Natural killer cell (primary cell): ENCODE measurements around the gene TPSB2. TPM values are rescaled to one million over a fixed set of nuclear protein-coding genes. Genes with fewer than 3 reads are reported as not detected.
A peak's percentile ranks its signal among the peaks of the same experiment; 100 is the strongest.

ENCODE experiments used
- ATAC-seq, 3 donors: fragments of 150-1000 bp in 2 of 3; fragments of 200-7000 bp in 1 of 3; cut with Tn5 transposase; 1 replicate in 1 of 3; 2 replicates in 2 of 3; pipeline ENCODE4 v1.10.0; 2021; ENCODE audit warnings: mild to moderate bottlenecking in 2 of 3, moderate library complexity in 2 of 3
- DNase-seq, 2 donors: peaks; one replicate each; pipeline versions ENCODE4 v3.0.0 to v3.0.0-alpha.2; 2013 to 2021; ENCODE audit warnings: mixed read lengths in 1 of 2
- H3K27ac ChIP-seq: one replicate; pipeline ENCODE4 v1.5.1; 2013; ENCODE audit warnings: mild to moderate bottlenecking, low read length
- H3K27me3 ChIP-seq: one replicate; pipeline ENCODE4 v1.6.1; 2013; ENCODE audit warnings: low read length; ENCODE audit not compliant: control insufficient read depth, insufficient read depth
- H3K36me3 ChIP-seq: one replicate; pipeline ENCODE4 v1.6.1; 2013; ENCODE audit warnings: low read length; ENCODE audit not compliant: control insufficient read depth, insufficient read depth
- H3K4me1 ChIP-seq: one replicate; pipeline ENCODE4 v1.6.1; 2013; ENCODE audit warnings: low read length; ENCODE audit not compliant: control insufficient read depth, insufficient read depth
- H3K4me3 ChIP-seq: one replicate; pipeline ENCODE4 v1.5.1; 2013; ENCODE audit warnings: low read length
- H3K9me3 ChIP-seq: one replicate; pipeline ENCODE4 v1.6.1; 2013; ENCODE audit warnings: low read length; ENCODE audit not compliant: control insufficient read depth, insufficient read depth
- H3K27ac Mint-ChIP-seq, 2 donors: one replicate each; pipeline ENCODE4 v1.8.0; 2022; ENCODE audit warnings: mild to moderate bottlenecking in 2 of 2, mixed read lengths in 2 of 2, moderate library complexity in 1 of 2
- H3K27me3 Mint-ChIP-seq, 2 donors: one replicate each; pipeline ENCODE4 v1.8.0; 2022; ENCODE audit warnings: low read depth in 2 of 2, mixed read lengths in 2 of 2
- H3K36me3 Mint-ChIP-seq: one replicate; pipeline ENCODE4 v1.8.0; 2022; ENCODE audit warnings: mixed read lengths
- H3K4me1 Mint-ChIP-seq, 2 donors: one replicate each; pipeline ENCODE4 v1.8.0; 2022; ENCODE audit warnings: mixed read lengths in 2 of 2
- H3K4me3 Mint-ChIP-seq: one replicate; pipeline ENCODE4 v1.8.0; 2022; ENCODE audit warnings: mild to moderate bottlenecking, moderate library complexity, mixed read lengths
- H3K9me3 Mint-ChIP-seq, 2 donors: one replicate each; pipeline ENCODE4 v1.8.0; 2022; ENCODE audit warnings: mixed read lengths in 2 of 2
- CTCF ChIP-seq: fragments of 200-600 bp; IDR thresholded peaks from one replicate; pipeline ENCODE4 v1.8.0; 2022; ENCODE audit warnings: antibody characterized with exemption
- WGBS: methylation state at CpG from one replicate; pipeline ENCODE4 v1.1.7; 2013; ENCODE audit warnings: missing lambda C conversion rate; ENCODE audit not compliant: insufficient coverage; 5-methylcytosine and 5-hydroxymethylcytosine counted together
- intact Hi-C: fragments of 100-400 bp; cut with micrococcal nuclease; formaldehyde crosslinking; loops from one replicate; pipeline ENCODE4 v1.14.2; 2022
- total RNA-seq, 4 donors: library from RNA; stranded (reverse); fragments of 120-200 nt in 1 of 4; gene quantifications; one replicate each; pipeline versions ENCODE4 v1.2.3 to v1.2.4, GENCODE V29; 2013 to 2022

The TPSB2 gene
- total RNA-seq, 3 donors from 2014 or later (not counting 1 experiment from before 2014, with no cell fraction given), result 12.6 TPM; not detected in 2

GRCh38 chr16:1261131-1261892 is 31.3 kb upstream of the TPSB2 start:
- Histone ChIP-seq H3K4me1 (peaks cover 9% of the 10 kb centered on the region), H3K4me3 (no peak overlapping the region), H3K9me3 (no peaks in the 10 kb centered on the region), H3K36me3 (no peaks in the 10 kb centered on the region), H3K27ac (no peak overlapping the region), H3K27me3 (peaks cover 18% of the 10 kb centered on the region)
- no peaks in the 10 kb centered on the region for H3K36me3 Mint-ChIP-seq
- ATAC-seq (peak in 1 of 3 donors; percentile 18), DNase-seq (no peak)
- WGBS, result 21% methylated on average over 47 of the region's 47 CpGs
- H3K27ac Mint-ChIP-seq, result no peak overlapping the region
- peaks cover 8 to 20% of the 10 kb centered on the region in 2 donors for H3K27me3 Mint-ChIP-seq
- H3K4me3 Mint-ChIP-seq, result no peak overlapping the region
- H3K9me3 Mint-ChIP-seq, result no peaks in the 10 kb centered on the region
- peaks cover 5 to 6% of the 10 kb centered on the region in 2 donors for H3K4me1 Mint-ChIP-seq
- intact Hi-C loops, result no loop called here
- no peak for TF ChIP-seq CTCF

- Mint-ChIP-seq H3K36me3 (no peaks in the 10 kb centered on the region), H3K4me3 (no peak overlapping the region), H3K27ac (no peak overlapping the region), H3K4me1 (peaks cover 5 to 6% of the 10 kb centered on the region in 2 donors), H3K27me3 (peaks cover 8 to 19% of the 10 kb centered on the region in 2 donors), H3K9me3 (no peaks in the 10 kb centered on the region)
- no peak for DNase-seq
- Histone ChIP-seq H3K4me3 (no peak overlapping the region), H3K27me3 (peaks cover 18% of the 10 kb centered on the region), H3K27ac (no peak overlapping the region), H3K36me3 (no peaks in the 10 kb centered on the region), H3K9me3 (no peaks in the 10 kb centered on the region), H3K4me1 (peaks cover 9% of the 10 kb centered on the region)
- intact Hi-C loops, result no loop called here
- no peak for TF ChIP-seq CTCF
- 74% methylated on average over 36 of the region's 36 CpGs for WGBS
- no peak for ATAC-seq
Observed at GRCh38 chr16:1260101-1260680, 30.2 kb upstream of the TPSB2 start.

- no peak overlapping the region for H3K27ac ChIP-seq
- no peak overlapping the region for H3K4me3 ChIP-seq
- Mint-ChIP-seq H3K27me3 (peaks cover 8 to 19% of the 10 kb centered on the region in 2 donors), H3K36me3 (no peaks in the 10 kb centered on the region), H3K4me3 (no peak overlapping the region), H3K9me3 (no peaks in the 10 kb centered on the region), H3K27ac (no peak overlapping the region), H3K4me1 (peaks cover 5 to 6% of the 10 kb centered on the region in 2 donors)
- peaks cover 9% of the 10 kb centered on the region for H3K4me1 ChIP-seq
- H3K9me3 ChIP-seq, result no peaks in the 10 kb centered on the region
- no peaks in the 10 kb centered on the region for H3K36me3 ChIP-seq
- DNase-seq (no peak), ATAC-seq (no peak)
- peaks cover 18% of the 10 kb centered on the region for H3K27me3 ChIP-seq
- WGBS, result 31% methylated on average over 11 of the region's 11 CpGs
- intact Hi-C loops, result no loop called here
- TF ChIP-seq CTCF, result no peak
Observed at GRCh38 chr16:1259760-1260068, 29.7 kb upstream of the TPSB2 start.
